Prostate gland (tissue), 2 donors: Measurements from ENCODE around the gene GRIK5. TPM values are rescaled to one million over a fixed set of nuclear protein-coding genes. Genes with fewer than 3 reads are reported as not detected.

ENCODE experiments used
- DNase-seq: peaks from one replicate; pipeline ENCODE4 v3.0.0-alpha.2; 2019; ENCODE audit warnings: low spot score
- H3K27ac ChIP-seq, 2 donors: fragments of 200-600 bp; sonication (generic); 2 replicates each; pipeline ENCODE4 v1.5.1; 2017 to 2019
- H3K27me3 ChIP-seq: fragments of 200-600 bp; sonication (generic); replicated peaks from 2 replicates; pipeline ENCODE4 v1.5.1; 2019; ENCODE audit not compliant: insufficient read depth
- H3K36me3 ChIP-seq, 2 donors: fragments of 200-600 bp; sonication (generic); 1 replicate in 1 of 2; 2 replicates in 1 of 2; pipeline versions ENCODE4 v1.5.1 to v1.8.1; 2017 to 2019
- H3K4me1 ChIP-seq: fragments of 200-600 bp; sonication (generic); replicated peaks from 2 replicates; pipeline ENCODE4 v1.5.1; 2019
- H3K4me3 ChIP-seq, 2 donors: fragments of 200-600 bp; sonication (generic); 2 replicates each; pipeline ENCODE4 v1.5.1; 2017 to 2019
- H3K9me3 ChIP-seq: fragments of 200-600 bp; sonication (generic); 2 replicates; pipeline ENCODE4 v1.5.1; 2017
- CTCF ChIP-seq, 4 experiments: fragments of 200-600 bp in 2 of 4; fragments of 450-650 bp in 2 of 4; sonication (generic) in 2 of 4; IDR thresholded peaks; 1 replicate in 3 of 4; 2 replicates in 1 of 4; pipeline ENCODE4 v1.5.1; 2016 to 2019; ENCODE audit warnings: antibody characterized with exemption in 4 of 4, mild to moderate bottlenecking in 2 of 4, moderate library complexity in 2 of 4
- POLR2A ChIP-seq: fragments of 450-650 bp; IDR thresholded peaks from one replicate; pipeline ENCODE4 v1.6.1; 2016; ENCODE audit warnings: antibody characterized with exemption, mild to moderate bottlenecking
- POLR2AphosphoS5 ChIP-seq: sonication (generic); formaldehyde crosslinking; IDR thresholded peaks from one replicate; pipeline ENCODE4 v1.6.1; 2017; ENCODE audit warnings: antibody characterized with exemption
- WGBS: methylation state at CpG from one replicate; pipeline ENCODE4 v1.1.5; 2018; 5-methylcytosine and 5-hydroxymethylcytosine counted together
- intact Hi-C: fragments of 100-400 bp; cut with DNase I; formaldehyde crosslinking; loops from one replicate; pipeline ENCODE4 v1.14.2; 2022
- total RNA-seq, 2 donors: library from RNA; depleted of rRNA; stranded (reverse); fragments of >200 nt; gene quantifications; one replicate each; pipeline ENCODE4 v1.1.0, GENCODE V29; 2016

GRIK5 gene
- total RNA-seq, 2 donors from 2014 or later, result 1.3 to 25.2 TPM

GRCh38 chr19:41977916-41978315 is 92.1 kb downstream of the GRIK5 start:
- H3K4me1 ChIP-seq, result no peaks in the 10 kb centered on the region
- 75% methylated on average over 20 of the region's 22 CpGs for WGBS
- H3K27me3 ChIP-seq, result no peaks in the 10 kb centered on the region
- H3K27ac ChIP-seq, result no peak overlapping the region
- intact Hi-C loops, result no loop called here
- TF ChIP-seq POLR2AphosphoS5 (no peak), POLR2A (no peak), CTCF (IDR thresholded peaks at IDR 0.05) (no peak)
- H3K36me3 ChIP-seq, result no peaks in the 10 kb centered on the region
- DNase-seq, result no peak
- H3K4me3 ChIP-seq, result no peak overlapping the region
- H3K9me3 ChIP-seq, result no peaks in the 10 kb centered on the region

- no peak for DNase-seq
- no peaks in the 10 kb centered on the region for H3K9me3 ChIP-seq
- WGBS, result 43% methylated on average over 8 of the region's 8 CpGs
- no peak overlapping the region for H3K27ac ChIP-seq
- H3K36me3 ChIP-seq, result no peaks in the 10 kb centered on the region
- H3K27me3 ChIP-seq, result peaks cover 2% of the 10 kb centered on the region
- no peaks in the 10 kb centered on the region for H3K4me1 ChIP-seq
- intact Hi-C loops, result no loop called here
- TF ChIP-seq POLR2AphosphoS5, result no peak
- TF ChIP-seq POLR2A, result no peak
- TF ChIP-seq CTCF (IDR thresholded peaks at IDR 0.05), result no peak
- no peak overlapping the region for H3K4me3 ChIP-seq
These were observed 95.4 kb downstream of the GRIK5 start for GRCh38 chr19:41974652-41975051.

GRCh38 chr19:41971363-41971762 is 98.6 kb downstream of the GRIK5 start:
- Histone ChIP-seq H3K27ac (no peak overlapping the region), H3K9me3 (no peaks in the 10 kb centered on the region), H3K36me3 (no peaks in the 10 kb centered on the region), H3K27me3 (peaks cover 2% of the 10 kb centered on the region), H3K4me3 (no peak overlapping the region), H3K4me1 (no peaks in the 10 kb centered on the region)
- intact Hi-C loops, result no loop called here
- no peak for DNase-seq
- 81% methylated on average over 11 of the region's 11 CpGs for WGBS
- TF ChIP-seq POLR2A, result no peak
- no peak for TF ChIP-seq POLR2AphosphoS5
- TF ChIP-seq CTCF (IDR thresholded peaks at IDR 0.05), result no peak

- Histone ChIP-seq H3K27me3 (peaks cover 2% of the 10 kb centered on the region), H3K4me3 (no peak overlapping the region), H3K4me1 (no peaks in the 10 kb centered on the region), H3K36me3 (no peaks in the 10 kb centered on the region), H3K27ac (no peak overlapping the region), H3K9me3 (no peaks in the 10 kb centered on the region)
- no peak for DNase-seq
- 91% methylated on average over 17 of the region's 19 CpGs for WGBS
- no peak for TF ChIP-seq POLR2A
- no peak for TF ChIP-seq POLR2AphosphoS5
- TF ChIP-seq CTCF (IDR thresholded peaks at IDR 0.05), result no peak
- intact Hi-C loops, result no loop called here
These were observed 100.1 kb downstream of the GRIK5 start for GRCh38 chr19:41969772-41970458.
